Measurements from ENCODE around the gene TRIM14.

GRCh38 chr9:98162613-98163012 lies 43.6 kb upstream of the TRIM14 start:
- TF ChIP-seq CTCF (conservative IDR thresholded peaks at IDR 0.05 in 1 of 2, IDR thresholded peaks at IDR 0.05 in 1 of 2; ENCODE audit: extremely low read depth in 1 of 2, insufficient read depth in 1 of 2, low read depth in 1 of 2, low read length in 2 of 2) (no peak), EZH2 (IDR thresholded peaks at IDR 0.05; ENCODE audit: borderline replicate concordance, low read length) (no peak)

All from mammary epithelial cell (primary cell).